CD4-positive, alpha-beta T cell treated with Interleukin-17A for 1 hour (primary cell): Measurements from ENCODE around the gene WDR33.
A peak's percentile ranks its signal among the peaks of the same experiment; 100 is the strongest.
"Not testable (repeated sequence)": the region's sequence is repeated elsewhere in the genome, so short reads cannot be mapped to it uniquely, and the experiment has no call there.

Experiments used
- DNase-seq: peaks from one replicate; pipeline ENCODE4 v3.0.0-alpha.2; 2020

The WDR33 gene

GRCh38 chr2:127810619-127811396, at the start of gene WDR33:
Gene WDR33, minus strand, starts transcription at chr2:127811171. Its CDS starts 40,190 bp downstream, at chr2:127770981.
- DNase-seq = peak; percentile 95

- no peak for DNase-seq
Observed at GRCh38 chr2:127860130-127860529, 49.2 kb upstream of the WDR33 start.

DNA sequence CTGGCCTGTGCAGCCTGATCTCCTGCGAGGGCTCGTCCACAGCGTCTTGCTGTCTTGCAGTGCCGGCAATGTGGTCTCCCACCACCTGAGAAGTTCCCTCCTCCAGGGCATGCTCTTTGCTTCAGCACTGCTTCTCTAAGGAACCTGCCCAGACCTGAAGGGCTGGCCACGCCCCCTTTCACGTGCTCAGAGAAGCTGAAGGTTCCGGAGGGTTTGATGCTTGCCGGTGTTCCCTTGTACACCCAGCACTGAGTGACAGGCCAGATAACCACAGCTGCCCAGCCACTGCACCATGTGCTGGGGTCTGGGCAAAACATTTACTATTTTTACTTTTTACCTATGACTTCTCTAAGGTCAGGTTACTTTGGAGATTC, 48.7 kb upstream of the WDR33 start:
- DNase-seq = peak; percentile 77

DNA sequence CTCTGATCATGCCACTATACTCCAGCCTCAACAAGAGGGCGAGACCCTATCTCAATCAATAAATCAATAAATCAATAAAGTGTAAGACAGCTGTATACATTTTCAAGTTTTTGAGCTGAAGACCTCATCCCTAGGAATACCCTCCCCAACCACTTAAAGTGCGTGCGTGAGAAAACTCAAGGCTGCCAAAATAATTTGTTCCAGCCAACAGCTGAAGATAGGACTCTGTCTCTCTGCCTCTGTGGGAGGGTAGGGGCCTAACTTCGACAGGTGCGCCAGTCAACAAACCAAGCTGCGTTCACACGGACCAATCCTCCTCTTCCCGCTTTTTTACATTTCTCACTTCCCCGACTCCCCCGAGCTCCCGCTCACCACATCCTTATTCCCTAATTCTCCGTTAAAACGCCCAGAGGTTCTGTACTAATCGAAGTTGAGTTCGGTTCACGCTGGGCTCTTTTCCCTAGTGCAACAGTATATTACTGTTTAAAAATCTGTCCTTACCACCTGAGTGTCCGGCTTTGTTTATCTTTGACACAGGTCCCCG, 46.4 kb upstream of the WDR33 start:
- DNase-seq = no peak

DNA sequence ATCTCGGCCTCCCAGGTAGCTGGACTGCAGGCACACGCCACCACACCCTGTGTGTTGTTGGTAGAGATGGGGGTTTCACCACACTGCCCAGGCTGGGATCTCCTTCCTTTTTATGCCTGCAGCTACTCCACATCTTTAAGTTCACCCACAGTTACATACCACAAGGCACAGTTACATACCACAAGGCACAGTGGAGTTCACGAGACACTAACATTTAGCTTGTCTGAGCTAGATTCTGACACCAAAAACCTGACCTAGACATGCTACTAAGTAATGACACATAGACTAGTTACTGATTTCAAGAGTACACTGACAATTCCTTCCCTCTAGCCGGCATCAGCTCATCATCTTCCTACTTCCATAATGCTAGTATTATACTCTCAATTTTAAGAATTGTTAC, 42.7 kb upstream of the WDR33 start:
- DNase-seq = no peak

DNA sequence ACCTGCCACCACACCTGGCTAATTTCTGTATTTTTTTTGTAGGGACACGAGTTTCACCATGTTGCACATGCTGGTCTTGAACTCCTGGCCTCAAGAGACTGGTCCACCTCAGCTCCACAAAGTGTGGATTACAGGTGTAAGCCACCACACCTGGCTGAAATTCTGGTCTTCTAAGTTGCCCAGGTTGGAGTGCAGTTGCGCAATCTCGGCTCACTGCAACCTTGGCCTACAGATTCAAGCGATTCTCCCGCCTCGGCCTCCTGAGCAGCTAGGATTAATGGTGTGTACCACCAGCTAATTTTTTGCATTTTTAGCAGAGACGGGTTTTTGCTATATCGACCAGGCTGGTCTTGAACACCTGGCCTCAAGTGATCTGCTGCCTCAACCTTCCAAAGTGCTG, 41.4 kb upstream of the WDR33 start:
- DNase-seq = no peak

DNA sequence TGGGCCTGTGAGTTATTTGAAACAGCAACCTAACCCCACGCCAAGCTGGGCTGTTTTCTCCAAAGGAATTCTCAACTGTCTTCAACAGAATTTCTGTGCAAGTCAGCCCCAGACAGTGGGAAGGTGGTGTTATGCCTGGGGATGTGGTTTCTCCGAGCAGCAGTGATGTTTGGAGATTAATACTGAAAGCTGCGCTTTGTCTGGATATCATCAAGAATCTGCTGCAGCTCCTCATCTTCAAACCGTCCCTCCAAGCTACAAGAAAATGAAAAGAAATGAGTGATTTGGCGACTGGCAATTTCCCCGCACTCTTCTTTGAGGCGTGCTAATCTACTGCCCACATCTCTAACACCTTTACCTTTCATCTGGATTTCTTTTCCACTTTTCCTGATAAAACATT, 37.0 kb upstream of the WDR33 start:
- DNase-seq = no peak

DNA sequence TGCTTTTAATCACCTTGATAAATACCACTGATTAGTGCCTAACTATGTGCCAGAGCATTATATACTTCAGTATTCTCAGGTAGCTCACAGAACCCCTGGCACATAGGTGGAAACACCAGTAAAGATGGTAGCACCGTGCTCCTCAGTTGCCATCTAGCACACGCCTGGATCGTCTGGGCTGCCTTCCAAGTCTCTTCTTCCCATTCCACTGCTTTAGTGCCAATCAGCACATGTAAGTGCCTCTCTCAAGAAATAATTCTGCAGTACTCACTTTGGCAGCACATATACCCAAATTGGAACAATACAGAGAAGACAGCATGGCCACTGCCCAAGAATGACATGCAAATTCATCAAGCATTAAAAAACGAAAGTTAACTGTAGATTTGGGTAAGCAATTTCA, 34.0 kb upstream of the WDR33 start:
- no peak for DNase-seq

- no peak for DNase-seq
Observed at GRCh38 chr2:127843677-127844076, 32.7 kb upstream of the WDR33 start.

- no peak for DNase-seq
Observed at GRCh38 chr2:127841466-127842178, 30.7 kb upstream of the WDR33 start.

GRCh38 chr2:127840893-127841292, 29.9 kb upstream of the WDR33 start:
- no peak for DNase-seq

GRCh38 chr2:127834951-127835350, 24.0 kb upstream of the WDR33 start:
- no peak for DNase-seq

DNA sequence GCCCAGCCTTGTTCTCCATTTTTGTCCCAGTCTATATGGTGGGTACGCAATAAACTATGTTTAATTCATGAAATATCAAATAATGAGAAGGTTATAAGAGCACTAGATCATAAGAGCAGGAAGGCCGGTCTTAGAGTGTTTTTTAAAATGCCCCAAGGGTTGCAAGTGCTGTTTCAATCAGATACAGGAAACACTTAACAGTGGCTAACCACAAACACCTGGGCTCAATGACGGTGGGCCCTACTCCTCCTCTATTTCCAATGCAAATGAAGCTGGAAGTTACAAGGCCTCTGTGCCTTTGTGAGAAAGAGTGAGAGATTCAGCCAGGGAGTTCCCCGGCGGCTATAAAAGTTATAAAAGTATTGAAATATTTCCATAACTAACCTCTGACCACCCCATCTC, 18.9 kb upstream of the WDR33 start:
- peak; percentile 78 for DNase-seq

GRCh38 chr2:127826708-127827107, 15.7 kb upstream of the WDR33 start:
- DNase-seq = not testable (repeated sequence)

- no peak for DNase-seq
Observed at GRCh38 chr2:127826047-127826446, 15.1 kb upstream of the WDR33 start.

GRCh38 chr2:127820080-127820668, 9.2 kb upstream of the WDR33 start:
- DNase-seq = no peak

- DNase-seq = no peak
Observed at GRCh38 chr2:127818794-127819425, 7.9 kb upstream of the WDR33 start.

DNA sequence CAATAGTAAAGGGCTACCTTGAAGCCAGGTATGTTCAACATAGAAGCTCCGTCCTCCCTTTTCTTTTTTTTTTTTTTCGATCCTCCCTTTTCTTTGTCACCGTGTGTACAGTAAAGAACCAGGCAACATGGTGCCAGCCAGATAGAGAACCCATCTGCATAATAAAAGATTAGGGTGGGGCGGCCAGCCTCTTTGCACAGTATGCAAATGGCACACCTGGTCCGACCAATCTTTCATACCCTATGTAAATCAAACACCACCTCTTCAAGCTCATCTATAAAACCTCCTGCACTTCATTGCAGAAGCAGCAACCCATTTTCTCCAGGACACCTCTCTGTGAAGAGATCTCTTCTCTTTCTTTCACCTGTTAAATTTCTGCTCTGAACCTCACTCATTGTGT, 7.3 kb upstream of the WDR33 start:
- no peak for DNase-seq

DNA sequence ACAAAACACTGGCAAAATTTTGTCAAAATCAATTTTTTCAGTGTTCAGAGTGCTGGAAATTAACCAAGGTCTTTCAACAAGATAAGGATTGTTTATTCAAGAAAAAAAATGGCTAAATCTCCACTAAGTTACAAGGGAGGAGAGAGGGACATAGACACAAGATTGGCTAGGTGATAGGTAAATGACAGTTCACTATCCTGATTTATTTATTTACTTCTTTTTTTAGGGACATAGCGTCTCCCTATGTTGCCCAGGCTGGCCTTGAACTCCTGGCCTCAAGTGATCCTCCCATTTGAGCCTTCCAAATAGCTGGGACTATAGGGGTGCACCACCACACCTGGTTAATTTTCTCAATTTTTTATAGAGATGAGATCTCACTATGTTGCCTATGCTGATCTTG, 3.7 kb upstream of the WDR33 start:
- DNase-seq = no peak

DNA sequence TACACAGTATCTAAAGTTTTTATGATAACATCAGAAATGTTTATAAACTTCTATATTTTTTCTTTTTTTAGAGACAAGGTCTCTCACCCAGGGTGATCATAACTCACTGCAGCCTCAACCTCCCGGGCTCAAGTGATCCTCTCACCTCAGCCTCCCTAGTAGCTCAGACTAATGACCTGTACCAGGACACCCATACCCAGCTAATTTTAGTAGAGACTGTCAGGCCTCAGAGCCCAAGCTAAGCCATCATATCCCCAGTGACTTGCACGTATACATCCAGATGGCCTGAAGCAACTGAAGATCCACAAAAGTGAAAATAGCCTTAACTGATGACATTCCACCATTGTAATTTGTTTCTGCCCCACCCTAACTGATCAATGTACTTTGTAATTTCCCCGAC, 1.5 kb upstream of the WDR33 start:
- not testable (repeated sequence) for DNase-seq

- no peak for DNase-seq
Observed at GRCh38 chr2:127811397-127812321, 688 bp upstream of the WDR33 start.

- DNase-seq = no peak
Observed at GRCh38 chr2:127810156-127810618, 784 bp downstream of the WDR33 start.
